NCI-H345 treated with DMSO at 0.1 percent for 48 hours (cell line): ENCODE measurements around the gene LEP.
"Not testable (repeated sequence)": the region's sequence is repeated elsewhere in the genome, so short reads cannot be mapped to it uniquely, and the experiment has no call there.

Experiments used
- DNase-seq: peaks from one replicate; lab custom pipeline; 2025; ENCODE audit not compliant: unreplicated experiment; lab: John Stamatoyannopoulos, UW

LEP gene

DNA sequence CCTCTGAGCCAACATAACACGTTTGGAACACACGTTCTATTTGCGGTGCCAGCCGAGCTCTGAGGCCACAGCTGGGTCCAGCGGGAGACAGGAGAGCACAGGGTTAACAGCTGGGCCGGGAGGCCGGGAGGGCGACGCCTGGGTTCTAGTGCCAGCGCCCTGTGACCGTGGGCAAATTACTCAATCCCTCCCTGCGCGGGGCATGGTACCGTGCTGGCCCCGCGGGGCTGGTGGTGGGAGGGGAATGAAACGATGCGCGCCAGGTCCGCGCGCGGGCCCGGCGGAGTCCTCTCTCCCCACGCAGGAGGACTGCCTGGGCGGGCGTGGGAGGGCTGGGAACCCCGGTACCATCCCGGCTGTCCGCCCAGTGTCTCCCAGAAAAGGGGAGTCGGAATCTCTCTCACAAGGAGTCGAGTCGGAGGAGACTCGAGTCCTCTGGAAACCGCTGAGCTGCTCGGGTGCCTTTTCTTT, 30.4 kb downstream of the LEP start:
- DNase-seq = no peak

DNA sequence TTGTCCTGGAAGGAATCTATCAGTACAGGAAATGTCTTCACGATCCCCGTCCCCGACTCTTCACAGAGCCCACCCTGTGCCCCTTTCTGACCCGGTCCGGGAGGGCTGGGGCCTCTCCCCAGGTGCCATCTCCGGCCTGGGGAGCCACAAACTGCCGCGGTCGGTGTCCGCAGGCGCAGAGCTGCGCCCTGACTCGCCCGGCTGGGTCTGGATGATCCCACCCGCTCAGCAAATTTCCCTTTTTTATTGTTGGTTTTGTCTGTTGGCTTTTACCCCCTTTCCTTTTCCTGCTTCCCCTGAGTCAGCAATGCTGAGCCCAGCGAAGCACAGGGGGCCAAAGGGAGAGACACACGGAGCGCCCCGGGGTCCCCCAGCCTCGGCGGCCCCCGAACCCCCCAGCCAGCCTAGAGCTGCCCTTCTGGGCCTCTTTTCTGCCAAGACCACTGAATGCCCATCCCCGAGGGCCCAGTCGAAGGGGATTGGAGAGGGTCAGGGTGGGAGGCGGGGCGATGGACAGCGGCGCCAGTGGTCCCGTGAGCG, 30.9 kb downstream of the LEP start:
- DNase-seq = no peak

DNA sequence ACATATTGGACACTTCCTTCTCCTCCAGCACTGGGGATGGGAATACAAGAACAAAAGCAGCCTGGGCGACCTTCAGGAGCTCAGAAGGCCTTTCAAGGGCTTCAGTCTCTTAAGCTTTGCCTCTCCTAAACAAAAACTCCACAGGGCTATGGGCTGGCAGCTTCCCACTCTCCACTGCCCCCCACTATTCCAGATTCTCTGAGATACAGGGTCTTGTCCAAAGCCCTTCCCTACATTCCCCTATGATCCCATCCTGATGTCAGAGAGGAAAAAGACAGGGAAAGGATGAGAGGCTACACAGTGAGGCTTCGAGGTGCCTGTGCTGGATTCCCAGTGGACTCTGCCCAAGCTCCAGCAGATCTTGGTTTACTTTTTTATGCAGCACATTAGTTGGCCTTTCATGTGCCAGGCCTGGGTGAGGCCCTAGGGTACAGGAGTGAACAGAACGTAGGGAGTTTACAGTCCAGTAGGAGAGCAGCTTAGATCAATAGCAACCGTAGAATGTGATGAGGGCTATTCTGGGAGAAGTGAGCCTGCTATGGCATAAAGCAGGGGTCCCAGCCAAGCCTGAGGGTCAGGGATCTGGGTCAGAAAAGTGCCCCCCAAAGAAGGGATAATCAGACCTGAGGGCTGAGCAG, 33.3 kb downstream of the LEP start:
- no peak for DNase-seq

DNA sequence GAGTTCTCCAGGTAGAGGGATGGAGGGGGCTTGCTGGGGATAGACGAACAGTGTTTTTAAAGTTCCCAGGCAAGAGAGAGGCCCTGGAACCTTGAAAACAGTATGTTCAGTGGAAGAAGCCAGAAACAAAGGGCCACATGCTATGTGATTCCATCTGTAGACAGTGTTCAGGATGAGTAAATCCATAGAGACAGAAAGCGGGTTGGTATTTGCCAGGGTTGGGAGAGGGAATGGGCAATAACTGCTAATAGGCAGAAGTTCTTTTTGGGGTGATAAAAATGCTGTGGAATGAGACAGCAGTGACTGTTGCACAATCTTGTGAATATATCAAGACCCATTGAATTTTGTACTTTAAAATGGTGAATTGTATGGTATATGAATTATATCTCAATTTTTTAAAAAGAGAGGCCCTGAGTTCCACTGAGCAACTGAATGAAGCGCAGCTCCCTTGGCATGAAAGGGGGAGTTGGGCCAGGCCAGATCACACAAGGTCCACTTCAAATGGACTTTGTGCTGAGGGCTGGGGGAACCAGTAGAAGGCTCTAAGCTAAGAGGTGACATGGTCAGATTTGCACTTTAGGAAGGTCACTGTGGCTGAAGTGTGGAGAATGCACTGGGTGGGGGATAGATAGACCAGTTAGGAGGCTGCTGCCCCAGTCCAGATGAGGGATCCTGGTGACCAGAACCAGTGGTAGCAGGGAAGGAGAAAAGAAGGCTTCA, 34.0 kb downstream of the LEP start:
- DNase-seq = no peak

DNA sequence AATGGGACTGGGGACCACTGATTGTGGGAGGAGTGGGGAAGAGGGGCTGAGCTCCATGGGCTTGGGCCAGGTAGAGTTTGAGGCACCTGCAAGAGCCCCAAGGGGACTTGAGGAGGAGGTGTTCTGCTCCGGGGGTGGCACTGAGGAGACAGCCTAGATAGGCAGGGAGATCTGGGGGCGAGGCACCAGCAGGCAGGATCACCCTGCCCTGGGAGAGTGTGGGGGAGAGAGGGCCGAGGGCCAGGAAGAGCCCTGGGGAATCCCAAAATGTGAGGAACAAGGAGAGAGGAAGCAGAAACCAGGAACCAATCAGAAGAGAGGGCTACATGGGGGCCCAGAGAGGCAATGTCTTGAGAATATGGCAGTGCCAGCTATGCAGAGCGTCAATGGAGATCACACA, 34.6 kb downstream of the LEP start:
- DNase-seq = no peak

DNA sequence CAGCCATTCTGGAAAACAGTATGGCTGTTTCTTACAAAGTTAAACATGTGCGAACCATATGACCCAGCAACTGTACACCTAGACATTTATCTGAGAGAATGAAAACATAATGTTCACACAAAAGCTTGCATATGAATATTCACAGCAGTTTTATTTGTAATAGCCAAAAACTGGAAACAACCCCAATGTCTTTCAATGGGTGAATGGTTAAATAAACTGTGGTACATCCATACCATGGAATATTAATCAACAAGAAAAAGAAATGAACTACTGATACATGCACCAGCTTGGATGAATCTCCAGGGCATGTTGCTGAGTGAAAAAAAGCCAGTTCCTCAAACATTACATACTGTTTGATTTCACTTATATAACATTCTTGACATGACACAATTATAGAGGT, 37.3 kb downstream of the LEP start:
- DNase-seq = no peak

DNA sequence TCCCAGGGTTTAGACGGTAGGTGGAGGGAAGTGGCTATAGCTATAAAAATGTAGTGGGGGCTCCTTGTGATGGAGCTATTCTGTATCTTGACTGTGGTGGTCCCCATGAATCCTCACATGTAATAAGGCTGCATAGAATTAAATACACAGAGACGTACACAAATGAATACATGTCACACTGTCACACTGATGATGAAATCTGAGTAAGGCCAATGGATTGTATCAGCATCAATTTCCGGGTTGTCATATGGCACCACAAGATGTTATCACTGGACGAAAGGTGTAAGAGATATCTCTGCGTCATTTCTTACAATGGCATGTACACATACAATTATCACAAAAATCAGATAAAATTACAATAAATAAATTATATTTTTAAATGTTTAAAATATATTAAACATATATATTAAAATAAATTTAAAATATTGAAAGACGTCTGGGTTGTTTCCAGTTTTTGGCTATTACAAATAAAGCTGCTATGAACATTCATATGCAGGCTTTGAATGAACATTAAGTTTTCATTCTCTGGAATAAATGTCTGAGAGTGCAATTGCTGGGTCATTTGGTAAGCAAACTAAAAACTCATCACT, 38.1 kb downstream of the LEP start:
- DNase-seq = no peak

DNA sequence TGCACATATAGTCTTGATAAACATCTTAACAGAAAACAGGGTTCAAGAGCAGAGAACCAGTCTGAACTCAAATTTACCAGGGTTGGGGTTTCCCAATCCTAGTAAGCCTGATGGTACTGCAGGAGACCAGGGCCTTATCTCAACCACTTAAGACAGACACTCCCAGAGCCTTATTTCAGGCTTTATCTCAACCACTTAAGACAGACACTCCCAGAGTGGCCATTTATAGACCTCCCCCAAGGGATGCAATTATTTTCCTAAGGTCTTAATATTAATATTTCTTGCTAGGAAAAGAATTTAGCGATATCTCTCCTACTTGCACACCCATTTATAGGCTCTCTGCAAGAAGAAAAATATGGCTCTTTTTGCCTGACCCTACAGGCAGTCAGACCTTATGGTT, 39.4 kb downstream of the LEP start:
- not testable (repeated sequence) for DNase-seq

DNA sequence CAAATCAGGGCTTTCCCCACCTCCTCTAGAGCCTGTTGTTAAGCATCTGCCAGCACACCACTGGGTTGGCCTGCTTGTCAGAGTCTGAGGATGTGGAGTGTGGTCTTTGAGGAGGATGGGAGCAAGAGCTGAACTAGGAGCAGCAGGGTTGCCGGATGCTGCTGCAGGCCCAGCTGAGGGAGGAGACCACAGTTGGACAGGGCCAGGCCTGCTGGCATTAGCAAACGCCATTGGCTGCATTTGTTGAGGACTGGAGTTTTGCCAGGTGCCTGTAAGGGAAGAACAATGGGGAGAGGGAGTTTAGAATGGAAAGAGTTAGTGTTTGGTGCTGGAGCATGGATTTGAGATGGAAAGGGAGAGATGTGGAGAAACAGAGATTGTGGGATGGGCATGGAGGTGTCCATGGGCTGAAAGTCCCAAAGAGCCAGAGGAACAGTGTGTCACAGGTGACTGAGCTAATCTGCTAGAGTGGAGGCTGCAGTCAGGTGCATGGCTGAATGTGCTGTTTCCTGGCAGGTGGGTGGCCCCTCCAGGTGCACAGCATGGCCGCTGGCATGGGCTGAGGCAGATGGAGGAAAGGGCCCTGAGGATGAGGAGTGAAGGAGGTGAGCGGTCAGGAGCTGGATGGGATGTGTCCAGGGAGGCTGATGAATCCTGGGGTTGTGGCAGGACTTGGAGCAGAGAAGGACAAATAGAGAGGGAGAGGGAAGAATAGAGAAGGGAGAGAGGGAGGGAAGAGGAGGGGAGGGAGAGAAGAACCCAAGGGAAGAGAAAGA, 40.7 kb downstream of the LEP start:
- peak; percentile 20 for DNase-seq

DNA sequence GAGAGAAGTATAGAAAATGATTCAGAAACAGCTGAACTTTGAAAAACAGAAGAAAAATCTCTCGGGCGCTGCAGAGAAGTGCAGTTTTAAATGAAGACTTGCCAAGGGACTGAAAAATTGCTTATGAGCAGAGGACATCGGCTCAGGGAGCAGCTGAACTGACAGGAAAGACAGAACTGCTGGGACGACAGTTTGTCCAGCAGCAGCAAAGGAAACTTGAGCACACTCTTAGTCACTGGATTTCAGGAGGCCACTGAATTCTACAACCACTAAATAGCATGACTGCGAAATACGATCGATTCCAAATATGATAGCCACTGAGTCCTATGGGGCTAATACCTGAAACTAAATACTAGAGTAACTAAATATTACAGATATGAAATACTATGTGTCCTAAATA, 43.0 kb downstream of the LEP start:
- DNase-seq = no peak

DNA sequence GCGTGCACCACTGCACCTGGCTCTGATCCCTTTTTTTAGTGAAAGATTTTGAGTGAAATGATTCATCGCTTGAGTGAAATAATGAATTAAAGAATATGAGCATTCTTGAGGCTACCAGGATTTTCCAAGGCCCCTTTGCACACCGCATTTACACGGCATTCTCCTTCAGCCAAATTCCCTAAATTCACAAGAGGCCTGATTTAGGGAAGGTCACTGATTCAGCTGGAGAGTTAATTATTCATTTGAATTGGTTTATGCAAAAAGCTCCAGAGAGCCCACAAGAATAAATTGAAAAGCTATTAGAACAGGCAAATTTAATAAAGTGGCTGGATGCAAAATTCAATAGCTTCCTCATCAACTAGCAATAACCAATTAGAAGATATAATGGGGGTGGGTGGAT, 46.5 kb downstream of the LEP start:
- DNase-seq = no peak

DNA sequence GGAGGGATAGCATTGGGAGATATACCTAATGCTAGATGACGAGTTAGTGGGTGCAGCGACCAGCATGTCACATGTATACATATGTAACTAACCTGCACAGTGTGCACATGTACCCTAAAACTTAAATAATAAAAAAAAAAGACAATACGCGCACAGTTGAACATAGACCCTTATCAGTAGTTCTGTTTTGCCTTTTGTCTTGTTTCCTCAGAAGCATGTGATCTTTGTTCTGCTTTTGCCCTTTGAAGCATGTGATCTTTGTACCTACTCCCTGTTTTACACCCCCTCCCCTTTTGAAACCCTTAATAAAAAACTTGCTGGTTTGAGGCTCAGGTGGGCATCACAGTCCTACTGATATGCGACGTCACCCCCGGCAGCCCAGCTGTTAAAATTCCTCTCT, 56.9 kb downstream of the LEP start:
- DNase-seq = not testable (repeated sequence)

DNA sequence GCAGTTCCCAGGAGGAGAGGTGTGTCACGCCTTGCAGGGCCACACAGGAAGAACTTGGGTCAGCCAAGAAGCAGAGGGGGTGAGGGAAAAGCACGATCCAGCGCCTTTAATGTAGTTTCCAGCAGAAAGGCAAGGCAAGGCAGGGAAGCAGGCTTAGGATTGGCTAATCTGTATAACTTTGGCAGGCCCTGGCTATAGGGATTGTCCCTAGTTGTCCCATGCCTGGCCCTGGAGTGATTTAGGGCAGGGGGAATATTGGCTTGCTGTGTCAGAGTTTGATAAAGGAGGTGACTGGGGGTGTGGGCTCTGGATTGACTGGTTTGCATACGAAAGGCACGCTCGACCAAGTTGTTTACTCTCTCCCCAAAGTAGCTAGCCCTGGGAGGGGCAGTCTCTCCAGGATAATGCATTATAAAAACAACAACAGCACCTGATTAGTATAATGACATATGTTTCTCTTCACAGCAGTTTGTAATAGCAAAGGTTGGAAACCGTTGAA, 58.1 kb downstream of the LEP start:
- no peak for DNase-seq

DNA sequence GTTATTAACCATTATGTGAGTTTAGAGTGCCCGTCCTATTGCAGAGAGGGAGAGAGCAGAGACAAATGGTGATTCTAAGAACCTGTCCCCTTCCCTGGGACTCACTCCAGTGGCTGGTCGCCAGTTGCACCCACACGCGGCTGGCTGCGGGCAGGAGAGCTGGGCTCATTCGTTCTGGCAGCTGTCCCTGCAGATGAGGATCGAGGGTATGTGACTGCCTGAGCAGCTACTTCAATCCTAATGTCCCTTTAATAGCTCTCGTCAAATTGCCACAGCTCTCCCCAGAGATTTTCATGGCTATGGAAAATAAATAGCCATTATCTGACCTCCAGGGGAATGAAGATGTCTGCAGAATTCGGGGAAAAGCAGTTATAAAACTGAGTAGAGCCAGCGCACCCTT, 61.1 kb downstream of the LEP start:
- no peak for DNase-seq

DNA sequence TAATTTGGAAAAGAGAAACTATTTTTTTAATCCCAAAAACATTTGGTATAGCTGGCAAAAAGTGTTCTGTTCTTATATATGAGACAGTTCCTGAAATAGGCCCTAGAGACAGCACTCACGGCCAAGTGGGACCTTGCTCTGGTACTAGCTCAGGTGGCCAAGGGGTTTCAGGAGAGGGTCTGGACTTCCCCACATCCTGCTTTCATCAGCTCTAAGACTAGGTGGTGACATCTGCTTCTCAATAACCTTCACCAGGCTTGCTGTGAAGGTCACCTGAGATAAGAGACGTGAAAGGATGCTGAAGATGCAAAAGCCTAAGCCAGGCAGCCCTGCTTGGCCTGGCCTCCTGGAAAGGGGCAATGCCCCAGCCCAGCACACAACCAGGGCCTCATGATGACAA, 62.1 kb downstream of the LEP start:
- DNase-seq = no peak

DNA sequence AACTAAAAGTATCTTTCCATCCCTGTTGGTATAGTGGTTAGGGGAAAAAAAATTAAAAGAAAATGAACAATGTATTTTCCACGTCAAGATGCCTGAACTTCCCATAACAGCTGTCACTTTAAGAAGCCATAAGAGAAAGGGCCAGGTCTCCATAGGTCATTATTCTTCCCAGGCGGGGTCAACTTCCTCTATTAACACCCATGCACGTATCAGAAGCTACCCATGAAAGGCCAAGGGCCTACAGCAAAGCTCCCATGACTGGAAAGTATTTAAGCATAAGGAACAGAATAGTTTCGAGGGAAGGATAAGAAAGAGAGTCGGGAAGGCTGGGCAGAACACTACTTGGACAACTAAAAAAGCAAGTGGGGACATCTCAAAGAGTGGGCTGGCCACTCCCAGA, 62.6 kb downstream of the LEP start:
- no peak for DNase-seq

DNA sequence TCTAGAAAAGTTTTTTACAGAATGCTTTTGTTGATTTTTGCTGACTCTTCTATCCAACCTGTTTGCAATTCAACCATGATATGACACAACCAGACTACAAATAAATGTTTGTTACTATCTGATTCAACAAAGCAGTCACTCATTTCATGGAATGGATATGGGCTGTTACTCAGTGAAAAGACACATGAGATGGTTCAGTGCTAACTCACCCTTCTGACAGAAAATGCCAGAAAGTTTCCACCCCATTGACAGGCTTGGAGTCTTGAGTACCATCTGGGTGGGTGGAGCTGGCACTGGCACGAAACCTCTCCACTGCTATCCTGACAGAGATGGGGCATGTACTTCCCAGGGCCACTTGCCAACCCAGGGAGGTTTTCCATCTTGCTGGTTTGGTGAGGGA, 63.1 kb downstream of the LEP start:
- no peak for DNase-seq

DNA sequence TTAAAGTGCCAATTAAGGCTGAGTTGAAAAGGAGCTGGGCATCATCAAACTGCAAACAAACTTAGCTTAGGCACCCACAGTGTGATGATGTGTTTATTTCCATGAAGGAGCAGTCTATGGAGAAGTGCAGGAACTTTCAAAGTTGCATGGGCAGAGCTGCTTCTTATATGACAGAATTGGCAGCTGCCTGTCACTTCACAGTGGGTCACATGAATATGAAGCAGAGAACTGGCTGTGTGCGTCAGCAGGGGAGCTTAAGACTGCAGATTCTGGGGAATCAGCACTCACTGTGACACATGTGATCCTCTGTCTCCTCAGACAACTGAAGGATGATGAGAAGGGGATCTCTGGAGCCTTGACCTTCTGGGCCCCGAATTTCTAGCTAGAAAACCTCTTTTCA, 66.0 kb downstream of the LEP start:
- DNase-seq = no peak
